HepG2 (cell line): ENCODE results near the gene CCDC181.

Experiments
- EZH2 ChIP-seq: conservative IDR thresholded peaks from 2 replicates; pipeline ENCODE4 v1.6.1; 2012; ENCODE audit warnings: mild to moderate bottlenecking, low read depth, low read length, moderate library complexity
- FOXC1 ChIP-seq: sonication (generic); formaldehyde crosslinking; IDR thresholded peaks from 2 replicates; pipeline ENCODE4 v1.8.0; 2022; ENCODE audit warnings: mild to moderate bottlenecking, missing genetic modification reagents, borderline replicate concordance
- IKZF1 ChIP-seq: fragments of 450-650 bp; IDR thresholded peaks from 2 replicates; pipeline ENCODE4 v1.7.1; 2016
- MAFG ChIP-seq: sonication (generic); formaldehyde crosslinking; IDR thresholded peaks from 2 replicates; pipeline ENCODE4 v1.5.1; 2020; ENCODE audit warnings: mild to moderate bottlenecking, missing genetic modification reagents
- SMC3 ChIP-seq: IDR thresholded peaks from 2 replicates; pipeline ENCODE4 v1.6.1; 2011; ENCODE audit warnings: low read length, improper control_type of control experiment
- TCF7L2 ChIP-seq: IDR thresholded peaks from 2 replicates; pipeline ENCODE4 v1.6.1; 2011; ENCODE audit warnings: mild to moderate bottlenecking, low read depth, low read length, moderate library complexity
- TOE1 ChIP-seq: sonication (generic); formaldehyde crosslinking; IDR thresholded peaks from 2 replicates; pipeline ENCODE4 v1.4.0; 2020; ENCODE audit warnings: mild to moderate bottlenecking, missing genetic modification reagents
- ZNF34 ChIP-seq: sonication (generic); formaldehyde crosslinking; IDR thresholded peaks from 2 replicates; pipeline ENCODE4 v1.4.0; 2020; ENCODE audit warnings: mild to moderate bottlenecking, missing genetic modification reagents, borderline replicate concordance
- ZNF549 ChIP-seq: sonication (generic); formaldehyde crosslinking; IDR thresholded peaks from 2 replicates; pipeline ENCODE4 v1.5.0; 2020; ENCODE audit warnings: missing genetic modification reagents
- ZNF614 ChIP-seq: IDR thresholded peaks from 2 replicates; pipeline ENCODE4 v1.6.1; 2018; ENCODE audit warnings: missing biosample characterization, missing genetic modification reagents, inconsistent platforms, borderline replicate concordance
- TF ChIP-seq, protein P1 (sequence below): sonication (generic); formaldehyde crosslinking; IDR thresholded peaks from 2 replicates; pipeline ENCODE4 v1.5.0; 2020; ENCODE audit warnings: mild to moderate bottlenecking, missing genetic modification reagents, moderate library complexity
- TF ChIP-seq, protein P2 (sequence below): sonication (generic); formaldehyde crosslinking; IDR thresholded peaks from 2 replicates; pipeline ENCODE4 v1.4.0; 2020; ENCODE audit warnings: missing genetic modification reagents

DNA sequence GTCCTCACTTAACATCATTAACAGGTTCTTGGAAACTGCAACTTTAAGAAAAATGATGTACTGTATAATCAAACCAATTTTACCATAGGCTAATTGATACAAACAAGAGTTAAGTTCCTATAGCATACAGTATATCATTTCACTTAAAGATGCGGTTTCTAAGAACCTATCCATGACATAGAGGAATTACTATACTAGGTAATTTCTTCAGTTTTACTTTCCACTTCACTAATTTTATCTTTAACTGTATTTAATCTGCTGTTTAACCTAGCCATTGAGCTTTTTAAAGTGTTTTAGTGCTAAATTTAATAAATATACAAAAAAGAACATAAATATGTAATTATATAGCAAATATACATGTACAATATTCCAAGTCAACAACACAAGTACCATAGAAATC lies 30.2 kb upstream of the CCDC181 start:
- TF ChIP-seq TCF7L2 (no peak), ZNF34 (CRISPR knock-in tag) (no peak), IKZF1 (no peak), EZH2 (no peak), ZNF549 (CRISPR knock-in tag) (no peak), MAFG (CRISPR knock-in tag) (no peak), SMC3 (no peak), TOE1 (CRISPR knock-in tag) (no peak), FOXC1 (no peak), ZNF614 (CRISPR knock-in tag) (no peak)
- TF ChIP-seq, protein P1, sequence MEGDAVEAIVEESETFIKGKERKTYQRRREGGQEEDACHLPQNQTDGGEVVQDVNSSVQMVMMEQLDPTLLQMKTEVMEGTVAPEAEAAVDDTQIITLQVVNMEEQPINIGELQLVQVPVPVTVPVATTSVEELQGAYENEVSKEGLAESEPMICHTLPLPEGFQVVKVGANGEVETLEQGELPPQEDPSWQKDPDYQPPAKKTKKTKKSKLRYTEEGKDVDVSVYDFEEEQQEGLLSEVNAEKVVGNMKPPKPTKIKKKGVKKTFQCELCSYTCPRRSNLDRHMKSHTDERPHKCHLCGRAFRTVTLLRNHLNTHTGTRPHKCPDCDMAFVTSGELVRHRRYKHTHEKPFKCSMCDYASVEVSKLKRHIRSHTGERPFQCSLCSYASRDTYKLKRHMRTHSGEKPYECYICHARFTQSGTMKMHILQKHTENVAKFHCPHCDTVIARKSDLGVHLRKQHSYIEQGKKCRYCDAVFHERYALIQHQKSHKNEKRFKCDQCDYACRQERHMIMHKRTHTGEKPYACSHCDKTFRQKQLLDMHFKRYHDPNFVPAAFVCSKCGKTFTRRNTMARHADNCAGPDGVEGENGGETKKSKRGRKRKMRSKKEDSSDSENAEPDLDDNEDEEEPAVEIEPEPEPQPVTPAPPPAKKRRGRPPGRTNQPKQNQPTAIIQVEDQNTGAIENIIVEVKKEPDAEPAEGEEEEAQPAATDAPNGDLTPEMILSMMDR = no peak
- TF ChIP-seq, protein P2, sequence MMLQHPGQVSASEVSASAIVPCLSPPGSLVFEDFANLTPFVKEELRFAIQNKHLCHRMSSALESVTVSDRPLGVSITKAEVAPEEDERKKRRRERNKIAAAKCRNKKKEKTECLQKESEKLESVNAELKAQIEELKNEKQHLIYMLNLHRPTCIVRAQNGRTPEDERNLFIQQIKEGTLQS (CRISPR knock-in tag) = no peak
